NCI-H1092 treated with DMSO at 0.1 percent for 48 hours (cell line): ENCODE measurements around the gene NPIPB9.
"Not testable (repeated sequence)": the region's sequence is repeated elsewhere in the genome, so short reads cannot be mapped to it uniquely, and the experiment has no call there.

Source experiments
- DNase-seq: peaks from one replicate; lab custom pipeline; 2025; lab: John Stamatoyannopoulos, UW

Gene NPIPB9

DNA sequence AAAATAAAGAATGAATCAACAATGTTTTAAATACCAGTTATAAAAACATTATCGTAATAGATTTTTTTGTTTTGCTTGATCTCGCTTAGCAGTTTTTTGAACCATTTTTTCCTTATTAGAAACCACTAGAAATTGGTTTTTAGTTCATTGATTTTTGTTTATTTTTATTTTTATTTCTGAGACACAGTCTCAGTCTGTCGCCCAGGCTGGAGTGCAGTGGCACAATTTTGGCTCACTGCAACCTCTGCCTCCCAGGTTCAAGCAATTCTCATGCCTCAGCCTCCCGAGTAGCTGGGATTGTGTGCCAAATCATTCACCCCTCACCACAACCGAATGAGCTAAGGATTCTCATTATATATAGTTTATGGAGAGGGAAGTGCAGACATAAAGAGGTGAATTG, at the start of gene NPIPB9:
NPIPB9 (plus strand) TSS at position 301 of the 400 bp plus-strand sequence.
- not testable (repeated sequence) for DNase-seq

DNA sequence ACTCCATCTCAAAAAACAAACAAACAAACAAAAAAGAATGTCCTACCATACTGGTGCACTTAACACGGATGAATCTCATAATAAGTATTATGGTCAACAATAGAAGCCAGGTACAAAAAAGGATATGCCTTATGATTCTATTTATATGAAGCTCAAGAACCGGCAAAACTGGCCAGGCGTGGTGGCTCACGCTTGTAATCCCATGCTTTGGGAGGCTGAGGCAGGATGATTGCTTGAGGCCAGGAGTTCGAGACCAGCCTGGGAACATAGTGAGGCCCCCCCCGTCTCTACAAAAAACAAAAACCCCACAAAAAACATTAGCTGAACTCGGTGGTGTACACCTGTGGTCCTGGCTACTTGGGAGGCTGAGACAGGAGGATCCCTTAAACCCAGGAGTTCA, 47.3 kb upstream of the NPIPB9 start:
- DNase-seq, result not testable (repeated sequence)

DNA sequence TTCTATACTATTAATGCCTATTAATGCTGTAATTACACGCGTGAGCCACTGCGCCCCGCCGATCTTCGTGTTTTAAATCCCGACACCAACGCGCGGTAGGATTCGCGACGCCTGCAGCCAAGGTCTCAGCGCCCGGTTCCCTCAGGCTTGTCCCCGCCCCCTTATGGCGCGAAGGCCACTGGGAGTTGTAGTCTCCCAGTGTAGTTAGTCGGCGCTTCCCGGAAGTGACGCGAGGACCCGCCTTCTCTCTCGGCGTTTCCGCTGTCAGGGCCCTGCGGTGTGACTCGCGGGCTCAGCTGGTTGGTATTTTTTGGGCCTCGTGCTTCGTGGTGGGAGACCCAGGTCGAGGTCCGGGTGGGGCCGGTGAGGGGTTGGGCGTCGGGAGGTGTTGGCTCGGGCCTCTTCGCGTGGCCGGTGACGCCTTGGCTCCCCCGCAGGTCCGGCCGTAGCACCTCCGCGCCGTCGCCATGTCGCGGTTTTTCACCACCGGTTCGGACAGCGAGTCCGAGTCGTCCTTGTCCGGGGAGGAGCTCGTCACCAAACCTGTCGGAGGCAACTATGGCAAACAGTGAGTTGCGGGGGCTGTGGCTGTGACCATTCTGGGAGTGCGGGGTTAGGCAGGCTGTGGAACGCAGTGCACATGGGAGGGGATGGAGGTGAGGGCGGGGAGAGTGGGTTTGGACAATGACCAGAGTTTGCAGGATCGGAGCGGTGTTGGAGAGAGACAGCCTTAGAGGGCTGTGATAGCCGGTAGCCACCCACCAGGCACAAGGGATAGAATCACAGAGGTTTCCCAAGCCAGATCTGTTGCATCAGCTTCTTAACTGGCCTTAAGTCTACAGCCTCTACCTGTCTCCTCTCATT, 40.1 kb upstream of the NPIPB9 start, which contains the start of gene EIF3C:
EIF3C (plus strand) TSS at position 245 of the 864 bp plus-strand sequence; CDS start at position 468, 223 bp downstream.
- not testable (repeated sequence) for DNase-seq

DNA sequence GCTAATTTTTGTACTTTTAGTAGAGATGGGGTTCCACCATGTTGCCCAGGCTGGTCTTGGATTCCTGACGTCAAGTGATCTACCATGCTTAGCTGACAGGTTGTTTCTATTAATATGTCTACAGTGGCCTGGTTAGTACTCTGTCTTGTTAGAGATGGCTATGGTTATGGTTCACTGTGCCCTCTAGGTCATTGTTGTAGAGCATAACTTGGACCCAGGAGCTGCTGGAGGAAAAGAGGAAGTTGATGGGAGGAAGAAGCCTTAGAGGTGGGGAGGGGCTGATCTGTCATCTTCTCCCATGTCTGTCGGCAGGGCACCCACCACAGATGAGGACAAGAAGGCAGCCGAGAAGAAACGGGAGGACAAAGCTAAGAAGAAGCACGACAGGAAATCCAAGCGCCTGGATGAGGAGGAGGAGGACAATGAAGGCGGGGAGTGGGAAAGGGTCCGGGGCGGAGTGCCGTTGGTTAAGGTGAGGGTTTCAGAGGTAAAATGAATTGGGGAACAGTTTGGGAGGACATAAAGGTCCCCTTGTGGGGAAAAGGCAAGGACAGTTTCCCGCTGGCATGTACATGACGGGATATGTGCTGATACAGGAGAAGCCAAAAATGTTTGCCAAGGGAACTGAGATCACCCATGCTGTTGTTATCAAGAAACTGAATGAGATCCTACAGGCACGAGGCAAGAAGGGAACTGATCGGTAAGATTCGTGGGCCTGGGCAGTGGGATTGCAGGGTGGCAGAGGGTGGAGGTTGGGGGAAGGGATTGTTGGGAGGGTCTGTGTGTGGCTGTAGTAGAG, 28.5 kb upstream of the NPIPB9 start:
- not testable (repeated sequence) for DNase-seq

DNA sequence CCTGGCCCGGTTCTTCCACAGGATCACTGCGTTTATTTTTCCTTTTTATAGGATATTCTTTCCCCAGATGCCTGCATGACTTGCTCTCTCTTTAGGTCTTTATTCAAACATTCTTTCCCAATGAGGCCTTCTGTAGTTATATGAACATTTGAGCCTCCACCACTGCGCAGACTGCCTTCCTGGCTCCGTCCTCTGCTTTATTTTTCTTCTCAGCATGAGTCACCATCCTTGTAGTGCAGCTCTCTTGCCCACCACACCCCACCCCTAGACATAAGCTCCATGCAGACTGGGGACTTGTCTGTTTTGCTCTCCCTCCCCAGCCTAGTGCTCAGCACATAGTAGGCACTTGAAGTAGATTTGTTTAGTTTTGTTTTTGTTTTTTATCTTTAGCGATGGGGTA, 20.3 kb upstream of the NPIPB9 start:
- not testable (repeated sequence) for DNase-seq

DNA sequence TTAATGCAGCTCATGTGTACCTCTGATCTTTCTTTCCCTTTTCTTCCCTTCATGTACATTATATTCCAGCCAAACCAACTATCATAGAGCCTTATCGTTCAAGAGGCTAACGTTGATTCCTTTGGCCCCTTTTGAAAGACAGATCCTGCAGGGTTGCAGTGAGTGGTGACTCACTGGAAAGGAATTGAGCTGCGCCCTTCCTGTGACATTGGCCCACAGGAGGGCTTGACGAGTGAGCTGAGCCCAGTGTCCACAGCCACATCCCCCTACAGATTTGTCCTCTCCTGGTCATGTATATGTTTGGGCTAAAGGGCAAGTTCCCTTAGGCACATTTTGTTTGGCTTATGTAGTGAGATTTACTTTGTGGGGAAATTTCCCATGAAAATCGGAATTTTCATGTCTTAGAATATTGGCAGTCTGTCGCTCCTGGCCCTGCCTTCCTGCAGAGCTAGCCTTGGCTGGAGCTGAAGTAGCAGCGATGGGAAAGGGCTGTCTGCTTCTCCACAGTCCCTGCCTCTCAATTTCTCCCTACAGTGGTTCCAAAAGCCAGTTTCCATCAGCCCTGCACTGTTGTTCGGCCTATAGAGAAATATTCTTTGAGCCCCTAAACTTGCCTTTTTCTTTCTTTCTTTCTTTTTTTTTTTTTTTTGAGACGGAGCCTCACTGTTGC, 19.0 kb upstream of the NPIPB9 start:
- DNase-seq, result not testable (repeated sequence)

DNA sequence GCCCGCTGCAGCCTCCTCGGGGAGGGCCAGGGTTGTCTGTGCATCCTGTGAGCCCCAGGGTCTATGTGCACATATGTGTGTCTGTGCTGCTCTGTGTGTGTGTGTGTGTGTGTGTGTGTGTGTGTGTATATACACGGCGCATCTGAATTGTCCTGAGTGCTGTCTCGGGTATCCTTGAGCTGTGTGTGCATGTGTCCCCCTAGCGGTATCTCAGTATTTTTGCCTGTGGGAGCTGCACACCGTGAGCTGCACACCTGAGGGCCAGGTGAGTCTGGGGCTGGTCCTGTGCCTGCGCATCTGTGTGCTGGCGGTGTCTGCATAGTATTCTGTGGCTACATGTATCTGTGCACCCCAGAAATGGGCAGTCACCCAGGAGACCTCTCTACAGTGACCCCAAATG, 11.8 kb upstream of the NPIPB9 start:
- not testable (repeated sequence) for DNase-seq

DNA sequence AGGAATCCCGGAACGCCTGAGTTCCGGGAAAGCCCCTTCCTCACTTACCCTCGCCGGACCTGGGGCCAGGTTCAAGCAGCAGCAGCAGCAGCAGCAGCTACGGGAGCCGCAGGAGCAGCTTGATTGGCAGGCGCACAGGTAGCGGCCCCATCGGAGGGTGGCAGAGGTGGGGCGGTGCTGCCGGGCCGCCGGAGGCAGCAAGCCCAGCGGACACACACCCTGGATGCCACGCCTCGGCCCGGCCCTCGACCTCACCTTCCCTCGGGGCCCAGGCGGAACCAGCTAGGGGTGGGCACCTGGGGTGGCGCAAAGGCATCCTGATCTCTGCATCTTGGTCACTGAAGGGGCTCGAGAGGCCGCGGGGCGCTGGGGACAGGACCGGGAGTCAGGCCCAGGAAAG, 11.0 kb upstream of the NPIPB9 start:
- not testable (repeated sequence) for DNase-seq

DNA sequence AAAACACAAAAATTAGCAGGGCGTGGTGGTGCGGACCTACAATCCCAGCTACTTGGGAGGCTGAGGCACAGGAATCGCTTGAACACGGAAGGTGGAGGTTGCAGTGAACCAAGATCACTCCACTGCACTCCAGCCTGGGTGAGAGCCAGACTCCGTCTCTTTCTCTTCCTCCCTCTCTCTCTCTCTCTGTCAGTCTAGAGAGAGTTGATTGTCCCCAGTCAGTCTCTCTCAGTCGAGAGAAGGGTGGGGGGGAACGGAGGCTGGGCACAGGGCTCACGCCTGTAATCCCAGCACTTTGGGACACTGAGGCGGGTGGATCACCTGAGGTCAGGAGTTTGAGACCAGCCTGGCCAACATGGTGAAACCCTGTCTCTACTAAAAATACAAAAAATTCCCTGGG, 10.3 kb upstream of the NPIPB9 start:
- not testable (repeated sequence) for DNase-seq

DNA sequence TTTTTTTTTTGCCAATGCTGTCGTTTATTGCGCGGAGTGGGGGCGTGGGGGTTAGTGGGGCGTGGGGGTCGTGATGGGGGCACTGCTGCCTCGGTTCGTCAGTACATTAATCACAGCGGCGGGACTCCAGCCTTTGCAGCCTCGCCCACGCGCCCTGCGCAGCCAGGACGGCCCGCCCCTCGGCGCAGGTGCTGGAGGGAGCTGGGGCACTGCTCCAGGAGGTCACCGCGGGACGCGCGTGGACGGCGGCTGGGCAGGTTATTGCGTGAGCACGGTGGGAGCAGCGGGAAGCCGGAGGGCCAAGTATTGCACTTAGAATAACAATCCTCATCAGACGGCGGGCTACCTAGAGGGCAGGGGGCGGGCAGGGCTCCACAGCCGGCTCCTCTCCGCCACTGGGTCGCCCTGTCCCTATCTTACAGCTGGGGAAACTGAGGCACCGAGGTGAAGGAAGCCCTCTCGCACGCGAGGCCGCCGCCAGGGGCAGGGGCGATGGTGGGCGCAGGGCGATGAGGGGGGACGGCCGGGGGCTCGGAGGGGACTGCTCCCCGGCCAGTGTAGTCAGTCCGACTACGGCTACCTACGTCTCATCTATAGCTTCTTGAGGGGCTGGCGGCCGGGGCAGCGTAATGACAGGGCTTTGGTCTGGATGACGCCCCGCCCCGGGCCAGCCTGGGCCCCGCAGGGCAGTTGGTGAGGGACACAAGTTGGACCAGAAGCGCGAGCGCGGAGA, 4.8 kb upstream of the NPIPB9 start:
- DNase-seq, result not testable (repeated sequence)

DNA sequence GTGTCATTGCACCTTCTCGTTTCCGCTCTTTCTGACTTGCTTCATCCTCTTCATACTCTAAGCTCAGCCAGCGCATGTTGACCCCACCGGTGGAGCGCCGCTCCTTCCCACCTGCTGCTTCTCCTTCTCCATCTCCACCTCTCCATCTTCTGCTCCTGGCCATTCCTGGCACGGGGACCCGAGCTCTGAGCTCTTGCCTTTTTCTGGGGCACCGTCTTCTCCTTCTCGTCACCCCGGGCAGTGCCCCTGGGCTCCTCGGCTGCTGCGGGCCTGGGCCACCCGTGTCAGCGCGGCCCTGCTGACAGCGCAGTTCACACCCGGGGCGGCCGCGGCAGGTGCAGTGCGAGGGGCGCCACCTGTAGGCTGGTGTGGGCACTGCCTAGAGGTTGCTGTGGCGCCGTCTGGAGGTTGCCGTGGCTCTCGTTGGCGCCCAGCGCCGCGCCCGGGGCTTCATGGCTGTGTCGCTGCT, 1.6 kb upstream of the NPIPB9 start:
- not testable (repeated sequence) for DNase-seq

DNA sequence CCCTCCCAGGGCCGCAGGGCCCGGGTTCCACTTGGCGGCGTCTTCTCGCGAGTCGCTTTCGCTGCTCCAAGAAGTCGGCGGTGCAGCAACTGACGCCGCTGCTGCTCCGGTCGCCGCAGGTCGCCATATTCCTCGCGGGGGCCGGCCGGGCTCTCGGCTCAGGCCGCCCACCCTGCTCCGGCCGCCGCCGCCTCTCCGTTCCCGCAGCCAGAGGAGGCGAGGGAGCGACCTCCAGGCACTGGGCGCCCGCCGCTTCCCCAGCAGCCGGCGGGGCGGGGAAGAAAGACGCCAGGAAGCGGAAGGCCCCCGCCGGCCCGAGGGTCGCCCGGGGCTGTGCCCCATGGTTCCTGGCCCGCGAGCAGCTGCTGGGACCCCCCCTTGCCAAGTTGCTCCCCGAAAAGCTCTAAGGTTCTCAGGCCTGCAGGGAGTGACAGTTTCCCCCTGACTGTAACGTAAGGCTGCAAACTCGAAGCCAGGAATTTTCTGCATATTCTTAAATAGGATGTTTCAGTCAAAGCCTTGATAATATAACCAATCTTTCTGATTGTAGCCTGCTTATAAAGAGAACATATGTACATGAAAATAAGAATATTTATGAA, 1.0 kb upstream of the NPIPB9 start:
- not testable (repeated sequence) for DNase-seq

DNA sequence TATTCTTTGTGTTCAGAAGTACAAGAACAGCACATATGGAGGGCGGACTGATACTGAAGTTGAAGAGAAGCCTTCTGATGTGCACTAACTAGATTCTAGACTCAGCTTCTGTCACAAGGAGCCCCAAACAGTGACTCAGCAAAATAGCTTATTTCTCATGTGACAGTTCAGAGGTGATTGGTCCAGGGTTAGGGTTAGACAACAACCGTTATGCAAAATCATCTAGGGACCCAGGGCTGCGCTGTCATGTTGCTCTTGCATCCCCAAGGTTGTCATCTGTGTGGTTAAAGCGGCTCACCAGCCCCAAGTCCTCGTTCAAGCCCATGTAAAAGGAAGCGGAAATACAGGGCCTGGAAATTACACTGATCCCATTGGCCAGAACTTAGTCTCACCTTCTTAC, 30.1 kb downstream of the NPIPB9 start:
- DNase-seq, result not testable (repeated sequence)

DNA sequence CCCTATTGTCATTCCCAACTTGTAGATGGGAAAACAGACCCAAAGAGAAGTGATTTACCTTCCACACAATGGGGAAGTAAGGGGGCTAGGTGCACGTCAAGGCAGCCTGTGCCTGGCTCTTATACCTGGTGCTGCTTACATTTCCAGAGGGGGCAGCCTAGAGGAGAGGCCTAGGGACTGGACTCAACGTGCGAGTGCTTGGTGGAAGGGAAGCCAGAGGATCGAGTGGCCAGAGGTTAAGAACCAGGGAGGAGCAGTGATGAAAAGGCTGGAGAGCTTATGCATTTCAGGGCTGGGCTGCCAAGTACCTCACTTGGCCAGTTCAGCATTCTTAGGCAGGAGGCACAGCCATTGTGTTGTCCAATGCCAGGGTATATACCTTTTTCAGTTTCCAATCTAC, 30.8 kb downstream of the NPIPB9 start:
- not testable (repeated sequence) for DNase-seq

DNA sequence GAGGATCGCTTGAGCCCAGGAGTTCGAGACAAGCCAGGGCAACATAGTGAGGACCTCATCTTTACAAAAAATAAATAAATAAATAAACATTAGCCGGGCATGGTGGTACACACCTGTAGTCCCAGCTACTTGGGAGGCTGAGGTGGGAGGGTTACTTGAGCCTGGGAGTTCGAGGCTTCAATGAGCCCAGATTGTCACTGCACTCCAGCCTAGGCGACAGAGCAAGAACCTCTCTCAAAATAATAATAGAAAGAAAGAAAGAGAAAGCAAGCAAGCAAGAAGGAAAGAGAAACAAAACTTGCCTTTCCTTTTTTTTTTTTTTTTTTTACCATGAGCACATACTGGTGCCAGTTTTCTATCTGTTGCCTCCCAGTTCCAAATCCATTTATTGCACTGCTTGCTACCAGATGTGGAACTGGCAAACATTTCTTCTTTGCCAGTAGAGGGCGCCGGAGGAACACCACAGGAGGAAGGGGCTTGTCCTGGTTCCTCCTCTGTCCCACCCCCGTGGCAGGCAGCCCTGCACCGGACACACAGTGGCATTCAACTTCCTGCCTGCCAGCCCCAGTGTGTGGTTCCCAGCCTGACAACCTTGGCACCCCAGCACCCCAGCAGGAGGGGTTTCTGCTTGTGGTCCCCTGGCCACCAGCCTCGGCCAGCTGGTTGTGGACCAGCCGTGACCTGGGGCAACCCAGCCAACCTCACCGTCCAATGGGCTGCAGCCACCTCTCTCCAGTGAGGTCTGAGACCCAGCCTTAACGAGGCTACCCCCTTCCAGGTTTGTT, 50.8 kb downstream of the NPIPB9 start:
- DNase-seq, result not testable (repeated sequence)

DNA sequence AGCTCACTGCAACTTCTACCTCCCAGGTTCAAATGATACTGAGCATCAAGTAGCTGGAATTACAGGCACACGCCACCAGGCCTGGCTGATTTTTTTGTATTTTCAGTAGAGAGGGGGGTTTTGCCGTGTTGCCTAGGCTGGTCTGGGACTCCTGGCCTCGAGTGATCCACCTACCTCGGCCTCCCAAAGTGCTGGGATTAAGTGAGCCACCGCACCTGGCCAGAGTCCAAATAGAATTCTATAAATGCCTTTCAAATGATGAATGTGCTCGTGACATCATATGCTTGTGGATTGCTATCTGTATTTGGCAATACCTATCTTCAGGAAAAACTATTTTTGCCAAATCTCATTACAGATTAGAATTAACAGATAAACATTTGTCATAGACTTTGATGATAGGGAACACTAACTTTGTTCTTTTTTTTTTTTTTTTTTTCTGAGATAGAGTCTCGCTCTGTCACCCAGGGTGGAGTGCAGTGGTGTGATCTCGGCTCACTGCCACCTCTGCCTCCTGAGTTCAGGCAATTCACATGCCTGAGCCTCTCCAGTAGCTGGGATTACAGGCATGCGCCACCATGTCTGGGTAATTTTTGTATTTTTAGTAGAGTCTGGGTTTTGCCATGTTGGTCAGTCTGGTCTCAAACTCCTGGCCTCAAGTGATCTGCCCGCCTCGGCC, 56.0 kb downstream of the NPIPB9 start:
- DNase-seq, result not testable (repeated sequence)

DNA sequence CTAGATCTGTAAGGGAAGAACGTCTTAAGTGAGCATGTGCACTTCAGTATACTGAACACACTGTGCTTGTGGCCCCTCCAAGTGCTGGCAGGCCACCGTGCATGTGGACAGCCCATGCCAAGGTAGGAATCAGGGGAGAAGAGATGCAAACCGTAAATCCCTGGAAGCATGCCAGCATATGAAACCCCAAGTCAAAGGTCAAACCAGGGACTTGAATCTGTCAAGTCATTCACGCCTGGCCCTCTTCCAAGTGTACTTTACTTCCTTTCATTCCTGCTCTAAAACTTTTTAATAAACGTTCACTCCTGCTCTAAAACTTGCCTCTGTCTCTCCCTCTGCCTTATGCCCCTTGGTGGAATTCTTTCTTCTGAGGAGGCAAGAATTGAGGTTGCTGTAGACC, 68.4 kb downstream of the NPIPB9 start:
- DNase-seq, result no peak

DNA sequence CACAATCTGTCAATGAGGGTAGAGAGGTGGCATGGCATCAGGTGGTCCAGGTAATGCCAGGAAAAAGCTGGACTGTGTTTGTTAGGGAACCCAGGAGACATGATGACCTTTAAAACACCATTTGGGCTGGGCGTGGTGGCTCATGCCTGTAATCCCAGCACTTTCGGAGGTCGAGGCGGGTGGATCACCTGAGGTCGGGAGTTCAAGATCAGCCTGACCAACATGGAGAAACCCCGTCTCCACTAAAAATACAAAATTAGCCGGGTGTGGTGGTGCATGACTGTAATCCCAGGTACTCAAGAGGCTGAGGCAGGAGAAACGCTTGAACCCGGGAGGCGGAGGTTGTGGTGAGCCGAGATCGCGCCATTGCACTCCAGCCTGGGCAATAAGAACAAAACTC, 69.0 kb downstream of the NPIPB9 start:
- DNase-seq, result not testable (repeated sequence)

DNA sequence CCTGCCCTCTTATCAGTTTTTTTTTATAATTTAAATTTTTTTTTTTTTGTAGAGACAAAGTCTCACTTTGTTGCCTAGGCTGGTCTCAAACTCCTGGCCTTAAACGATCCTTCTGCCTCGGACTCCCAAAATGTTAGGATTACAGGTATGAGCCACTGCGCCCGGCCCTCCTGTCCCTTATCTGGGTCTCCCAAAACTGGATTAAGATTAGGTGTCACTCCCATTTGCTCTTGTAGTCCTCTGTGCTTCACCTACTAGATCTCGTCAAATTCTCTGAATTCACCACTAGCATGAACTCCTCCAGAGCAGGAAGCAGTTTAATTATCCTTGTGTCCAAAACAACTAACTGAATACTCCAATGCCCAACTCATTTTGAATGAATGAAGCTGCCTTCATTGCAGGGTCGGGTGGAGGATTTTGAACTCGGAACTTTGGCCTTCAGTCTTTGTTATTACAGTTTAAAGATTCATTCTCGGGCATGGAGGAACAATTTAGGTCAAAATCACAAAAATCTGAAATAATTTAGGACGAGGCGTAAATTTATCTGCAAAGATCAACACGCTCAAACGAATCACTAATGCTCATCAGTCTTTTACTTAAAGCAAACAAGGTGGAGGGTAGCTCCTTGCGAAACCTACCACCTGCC, 70.4 kb downstream of the NPIPB9 start:
- DNase-seq, result no peak
